HepG2 (cell line): ENCODE measurements around the gene GFPT2. TPM values are rescaled to one million over a fixed set of nuclear protein-coding genes. Genes with fewer than 3 reads are reported as not detected.

ENCODE experiments used
- ATAC-seq: fragments of 200-7000 bp; cut with Tn5 transposase; 3 replicates; pipeline ENCODE4 v1.9.1; 2020; ENCODE audit warnings: mild to moderate bottlenecking, moderate library complexity
- BruUV-seq: library from RNA; stranded (reverse); fragments of 400-500 nt; replicated peaks from 2 replicates; lab custom pipeline; 2021; lab: Mats Ljungman, UMichigan
- CTCF ChIA-PET: fragments of 300-600 bp; formaldehyde crosslinking; extraction: SDS; loops from one replicate; lab custom pipeline; 2021; ENCODE audit warnings: low total read pairs, inconsistent platforms, low intra/inter-chr PET ratio; lab: Yijun Ruan, JAX
- POLR2A ChIA-PET: fragments of 350-600 bp; sonication (Branson Sonifier 250); formaldehyde crosslinking; loops from one replicate; lab custom pipeline; 2020; ENCODE audit warnings: antibody characterized with exemption, inconsistent platforms; lab: Yijun Ruan, JAX
- DNase-seq: peaks from one replicate; pipeline ENCODE4 v3.0.0-alpha.2; 2015; ENCODE audit warnings: low spot score
- FAIRE-seq: peaks from 3 replicates; lab custom pipeline; 2011; peaks lifted over from hg19 to GRCh38; lab: Jason Lieb, UNC
- H2AFZ ChIP-seq: one replicate; pipeline ENCODE4 v1.6.1; 2011; ENCODE audit warnings: low read length, inconsistent platforms
- H3K27ac ChIP-seq: fragments of 300-600 bp; 3 replicates; pipeline ENCODE4 v1.8.0; 2011; ENCODE audit warnings: mixed run types, mild to moderate bottlenecking, mixed read lengths, low read length, inconsistent platforms; ENCODE audit not compliant: insufficient read depth; ENCODE audit errors: extremely low read length
- H3K27me3 ChIP-seq, 2 experiments: fragments of 200-600 bp in 1 of 2; 2 replicates in 1 of 2; 3 replicates in 1 of 2; pipeline versions ENCODE4 v1.6.0 to v1.8.0; 2011; ENCODE audit warnings: low read length in 2 of 2, mild to moderate bottlenecking in 2 of 2, moderate library complexity in 2 of 2, inconsistent platforms in 1 of 2; ENCODE audit not compliant: insufficient read depth in 2 of 2, control insufficient read depth in 1 of 2
- H3K36me3 ChIP-seq, 2 experiments: fragments of 200-600 bp in 1 of 2; replicated peaks in 1 of 2; 2 replicates in 1 of 2; 3 replicates in 1 of 2; pipeline versions ENCODE4 v1.5.1 to v1.8.0; 2011; ENCODE audit warnings: low read length in 2 of 2, inconsistent platforms in 1 of 2; ENCODE audit not compliant: insufficient read depth in 2 of 2, control insufficient read depth in 1 of 2
- H3K4me1 ChIP-seq: 2 replicates; pipeline ENCODE4 v1.5.1; 2012; ENCODE audit warnings: low read length, inconsistent platforms; ENCODE audit not compliant: insufficient read depth
- H3K4me2 ChIP-seq: 2 replicates; pipeline ENCODE4 v1.6.0; 2011; ENCODE audit warnings: low read depth, low read length, inconsistent platforms
- H3K4me3 ChIP-seq, 3 experiments: fragments of 200-600 bp in 1 of 3; sonication (generic), shearing (Covaris generic) in 1 of 3; replicated peaks in 1 of 3; 2 replicates each; pipeline ENCODE4 v1.5.1; 2011 to 2016; ENCODE audit warnings: low read length in 3 of 3, inconsistent platforms in 2 of 3, low read depth in 2 of 3, mild to moderate bottlenecking in 2 of 3, control low read depth in 1 of 3, mixed read lengths in 1 of 3; ENCODE audit not compliant: insufficient read depth in 1 of 3
- H3K79me2 ChIP-seq: one replicate; pipeline ENCODE4 v1.6.1; 2011; ENCODE audit warnings: low read length, inconsistent platforms; ENCODE audit not compliant: insufficient read depth
- H3K9ac ChIP-seq: 2 replicates; pipeline ENCODE4 v1.6.0; 2011; ENCODE audit warnings: mild to moderate bottlenecking, low read depth, low read length, inconsistent platforms; ENCODE audit not compliant: insufficient read depth
- H3K9me3 ChIP-seq: 2 replicates; pipeline ENCODE4 v1.5.1; 2012; ENCODE audit warnings: mild to moderate bottlenecking, low read length
- H4K20me1 ChIP-seq: 2 replicates; pipeline ENCODE4 v1.6.0; 2011; ENCODE audit warnings: inconsistent platforms, mild to moderate bottlenecking, low read length, moderate library complexity; ENCODE audit not compliant: insufficient read depth
- AFF4 ChIP-seq: sonication (generic); formaldehyde crosslinking; IDR thresholded peaks from 2 replicates; pipeline ENCODE4 v1.4.0; 2020; ENCODE audit warnings: missing genetic modification reagents
- CENPT ChIP-seq: sonication (generic); formaldehyde crosslinking; IDR thresholded peaks from 2 replicates; pipeline ENCODE4 v1.8.0; 2022; ENCODE audit warnings: low read depth, mild to moderate bottlenecking, moderate library complexity, missing genetic modification reagents
- FOXP4 ChIP-seq: sonication (generic); formaldehyde crosslinking; IDR thresholded peaks from 2 replicates; pipeline ENCODE4 v1.4.0; 2020; ENCODE audit warnings: missing genetic modification reagents
- IKZF1 ChIP-seq: fragments of 450-650 bp; IDR thresholded peaks from 2 replicates; pipeline ENCODE4 v1.7.1; 2016
- MTF2 ChIP-seq: sonication (generic); formaldehyde crosslinking; IDR thresholded peaks from 2 replicates; pipeline ENCODE4 v1.5.0; 2020; ENCODE audit warnings: missing genetic modification reagents, borderline replicate concordance
- PAWR ChIP-seq: sonication (generic); formaldehyde crosslinking; IDR thresholded peaks from 2 replicates; pipeline ENCODE4 v1.4.0; 2020; ENCODE audit warnings: missing genetic modification reagents, mild to moderate bottlenecking, borderline replicate concordance
- PRPF4 ChIP-seq: fragments of 200-400 bp; formaldehyde crosslinking; IDR thresholded peaks from 2 replicates; pipeline ENCODE4 v1.6.1; 2016; ENCODE audit warnings: low read length, low read depth; ENCODE audit not compliant: poor library complexity, severe bottlenecking
- SUZ12 ChIP-seq: fragments of 150-350 bp; IDR thresholded peaks from 2 replicates; pipeline ENCODE4 v1.6.1; 2014; ENCODE audit warnings: low read depth, low read length
- ZNF12 ChIP-seq: sonication (generic); formaldehyde crosslinking; IDR thresholded peaks from 2 replicates; pipeline ENCODE4 v1.5.0; 2020; ENCODE audit warnings: missing genetic modification reagents
- ZNF510 ChIP-seq: sonication (generic); formaldehyde crosslinking; IDR thresholded peaks from 2 replicates; pipeline ENCODE4 v1.4.0; 2020; ENCODE audit warnings: low read depth, mild to moderate bottlenecking, missing genetic modification reagents
- ZNF597 ChIP-seq: sonication (generic); formaldehyde crosslinking; IDR thresholded peaks from 2 replicates; pipeline ENCODE4 v1.5.0; 2020; ENCODE audit warnings: missing genetic modification reagents
- ZSCAN12 ChIP-seq: sonication (generic); formaldehyde crosslinking; IDR thresholded peaks from 2 replicates; pipeline ENCODE4 v1.9.0; 2021; ENCODE audit warnings: mild to moderate bottlenecking, missing genetic modification reagents
- WGBS: methylation state at CpG from one replicate; pipeline ENCODE4 v1.1.6; 2017; ENCODE audit warnings: low lambda C conversion rate; 5-methylcytosine and 5-hydroxymethylcytosine counted together
- in situ Hi-C: cut with HindIII; loops from 2 replicates; pipeline ENCODE4 v1.10.0; 2017; ENCODE audit warnings: low pct_unique_long_range_greater_than_20kb; ENCODE audit not compliant: extremely low pct_ligation_motif_present
- intact Hi-C: fragments of 100-400 bp; cut with micrococcal nuclease; formaldehyde crosslinking; loops from one replicate; pipeline ENCODE4 v1.10.0; 2022; ENCODE audit not compliant: unreplicated experiment
- polyA plus RNA-seq, 8 experiments: library from polyadenylated mRNA; depleted of rRNA in 3 of 8; stranded (reverse) in 7 of 8; unstranded in 1 of 8; fragments of >200 nt; fragmentation: Illumina TruSeq in 4 of 8; extraction: Trizol in 4 of 8; gene quantifications; 2 replicates each; pipeline versions ENCODE4 v1.2.1 to v1.2.3, GENCODE V29; 2011 to 2016; ENCODE audit warnings: low read depth in 4 of 8, missing spikeins in 1 of 8, mixed read lengths in 1 of 8; ENCODE audit not compliant: insufficient read depth in 1 of 8
- total RNA-seq, 5 experiments: library from RNA; depleted of rRNA; stranded (reverse); fragments of >200 nt; fragmentation: Illumina TruSeq; extraction: Trizol; gene quantifications; 2 replicates each; pipeline ENCODE4 v1.2.3, GENCODE V29; 2016; ENCODE audit warnings: low read depth in 1 of 5
- TF ChIP-seq, protein P1 (sequence below): IDR thresholded peaks from 2 replicates; pipeline ENCODE4 v1.6.1; 2016; ENCODE audit warnings: missing compliant biosample characterization, missing genetic modification reagents, borderline replicate concordance

The GFPT2 gene
- total and polyA plus RNA-seq, 2 of the 13 experiments (the other 11 are each of a cell fraction or from before 2014, with no cell fraction given): 0.18 TPM

- no peak for TF ChIP-seq CENPT
- TF ChIP-seq ZSCAN12 (CRISPR knock-in tag): no peak
- no peak for TF ChIP-seq AFF4
- TF ChIP-seq, all 625 proteins: peak for 0
Measured at GRCh38 chr5:180306796-180307195, 46.3 kb downstream of the GFPT2 start (continued).

- DNase-seq (no peak), FAIRE-seq (no peak), ATAC-seq (no peak)
- Histone ChIP-seq H3K4me2 (no peak overlapping the region), H3K79me2 (no peaks in the 10 kb centered on the region), H3K9me3 (no peaks in the 10 kb centered on the region), H3K27me3 (peaks cover 0 to 2% of the 10 kb centered on the region in 2 experiments; a peak in 2 of 5 replicates), H3K4me1 (peaks cover 48% of the 10 kb centered on the region), H3K36me3 (no peaks in the 10 kb centered on the region), H3K27ac (no peak overlapping the region), H3K4me3 (no peak overlapping the region), H2AFZ (no peak overlapping the region), H3K9ac (no peak overlapping the region), H4K20me1 (no peaks in the 10 kb centered on the region)
- 62% methylated on average over 8 of the region's 12 CpGs for WGBS
- intact Hi-C loops (loop anchor here (10.0 kb wide), 1 partner anchor 579 kb away; no protein-coding TSS in a partner anchor), in situ Hi-C loops (no loop called here)
- no TSS peak for BruUV-seq
- ChIA-PET CTCF (no interaction called here), POLR2A (no interaction called here)
- TF ChIP-seq ZNF510: no peak
- TF ChIP-seq ZNF12: no peak
- TF ChIP-seq, protein P1, sequence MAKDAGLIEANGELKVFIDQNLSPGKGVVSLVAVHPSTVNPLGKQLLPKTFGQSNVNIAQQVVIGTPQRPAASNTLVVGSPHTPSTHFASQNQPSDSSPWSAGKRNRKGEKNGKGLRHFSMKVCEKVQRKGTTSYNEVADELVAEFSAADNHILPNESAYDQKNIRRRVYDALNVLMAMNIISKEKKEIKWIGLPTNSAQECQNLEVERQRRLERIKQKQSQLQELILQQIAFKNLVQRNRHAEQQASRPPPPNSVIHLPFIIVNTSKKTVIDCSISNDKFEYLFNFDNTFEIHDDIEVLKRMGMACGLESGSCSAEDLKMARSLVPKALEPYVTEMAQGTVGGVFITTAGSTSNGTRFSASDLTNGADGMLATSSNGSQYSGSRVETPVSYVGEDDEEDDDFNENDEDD (CRISPR knock-in tag): no peak
- TF ChIP-seq MTF2 (CRISPR knock-in tag): no peak
- TF ChIP-seq ZNF597 (CRISPR knock-in tag): no peak
- no peak for TF ChIP-seq FOXP4 (CRISPR knock-in tag)
- no peak for TF ChIP-seq IKZF1
- no peak for TF ChIP-seq PRPF4
- no peak for TF ChIP-seq PAWR (CRISPR knock-in tag)
- no peak for TF ChIP-seq SUZ12
Measured at GRCh38 chr5:180305481-180305880, 47.7 kb downstream of the GFPT2 start.
